ENCODE results near the gene PRKAG2.

GRCh38 chr7:151624246-151624928 lies 252.5 kb downstream of the PRKAG2 start:
- TF ChIP-seq CTCF (IDR thresholded peaks at IDR 0.05; ENCODE audit: low read depth, low read length) (no peak), EZH2phosphoT487 (IDR thresholded peaks at IDR 0.05; ENCODE audit: low read depth) (no peak)
